GM12878 (cell line): Measurements from ENCODE around the gene GALNT18. TPM values are rescaled to one million over a fixed set of nuclear protein-coding genes. Genes with fewer than 3 reads are reported as not detected.

Experiments
- ATAC-seq: fragments of 200-7000 bp; cut with Tn5 transposase; 3 replicates; pipeline ENCODE4 v1.9.1; 2020; ENCODE audit warnings: mild to moderate bottlenecking, moderate library complexity
- BruUV-seq: library from RNA; stranded (reverse); fragments of 400-500 nt; replicated peaks from 2 replicates; lab custom pipeline; 2021; lab: Mats Ljungman, UMichigan
- CTCF ChIA-PET: fragments of 300-600 bp; sonication (Branson Sonifier 250); formaldehyde crosslinking; extraction: SDS; loops from one replicate; lab custom pipeline; 2021; ENCODE audit warnings: inconsistent platforms; lab: Yijun Ruan, JAX
- POLR2A ChIA-PET: fragments of 350-600 bp; formaldehyde crosslinking; extraction: SDS; loops from one replicate; lab custom pipeline; 2021; ENCODE audit warnings: inconsistent platforms; lab: Charles Lee
- RAD21 ChIA-PET: fragments of 300-600 bp; sonication (Branson Sonifier 250); formaldehyde crosslinking; loops from one replicate; lab custom pipeline; 2023; ENCODE audit warnings: antibody characterized with exemption; ENCODE audit not compliant: unreplicated experiment; lab: Charles Lee
- SMC1A ChIA-PET: fragments of 300-600 bp; sonication (Branson Sonifier 250); formaldehyde crosslinking; loops from one replicate; lab custom pipeline; 2023; ENCODE audit not compliant: unreplicated experiment, uncharacterized antibody; lab: Charles Lee
- DNase-seq: peaks from one replicate; pipeline ENCODE4 v3.0.0-alpha.2; 2011; ENCODE audit warnings: low read depth, low spot score
- FAIRE-seq: peaks from 3 replicates; lab custom pipeline; 2011; peaks lifted over from hg19 to GRCh38; lab: Jason Lieb, UNC
- H2AFZ ChIP-seq: 2 replicates; pipeline ENCODE4 v1.6.0; 2011; ENCODE audit warnings: low read depth, low read length, control low read depth; ENCODE audit not compliant: control insufficient read depth
- H3K27ac ChIP-seq: 2 replicates; pipeline ENCODE4 v1.5.1; 2011; ENCODE audit warnings: control low read depth; ENCODE audit not compliant: control insufficient read depth, insufficient read depth
- H3K27me3 ChIP-seq, 2 experiments: replicated peaks in 1 of 2; 2 replicates each; pipeline versions ENCODE4 v1.6.0 to v1.6.1; 2011; ENCODE audit warnings: low read length in 1 of 2; ENCODE audit not compliant: control insufficient read depth in 2 of 2, insufficient read depth in 2 of 2
- H3K36me3 ChIP-seq, 2 experiments: 2 replicates each; pipeline ENCODE4 v1.5.1; 2011; ENCODE audit warnings: low read length in 1 of 2; ENCODE audit not compliant: control insufficient read depth in 2 of 2, insufficient read depth in 2 of 2
- H3K4me1 ChIP-seq: 2 replicates; pipeline ENCODE4 v1.6.1; 2011; ENCODE audit warnings: mild to moderate bottlenecking, low read length, moderate library complexity, mixed read lengths; ENCODE audit not compliant: control insufficient read depth, insufficient read depth
- H3K4me2 ChIP-seq: 2 replicates; pipeline ENCODE4 v1.6.0; 2011; ENCODE audit warnings: control low read depth; ENCODE audit not compliant: control insufficient read depth, insufficient read depth
- H3K4me3 ChIP-seq: fragments of 200-600 bp; sonication (generic); 2 replicates; pipeline ENCODE4 v1.5.1; 2016
- H3K79me2 ChIP-seq: 2 replicates; pipeline ENCODE4 v1.6.0; 2011; ENCODE audit warnings: low read length; ENCODE audit not compliant: control insufficient read depth, insufficient read depth
- H3K9ac ChIP-seq: 2 replicates; pipeline ENCODE4 v1.8.0; 2011; ENCODE audit warnings: low read length, control low read depth, mixed read lengths; ENCODE audit not compliant: control insufficient read depth, insufficient read depth
- H3K9me3 ChIP-seq: replicated peaks from 3 replicates; pipeline ENCODE4 v1.5.1; 2011; ENCODE audit warnings: mild to moderate bottlenecking, low read length; ENCODE audit not compliant: control insufficient read depth, insufficient read depth
- H4K20me1 ChIP-seq: 2 replicates; pipeline ENCODE4 v1.6.0; 2011; ENCODE audit not compliant: control insufficient read depth, insufficient read depth
- MYB ChIP-seq: fragments of 150-350 bp; IDR thresholded peaks from 2 replicates; pipeline ENCODE4 v1.6.1; 2014; ENCODE audit warnings: mild to moderate bottlenecking, low read depth, low read length, borderline replicate concordance
- RAD51 ChIP-seq: fragments of 450-650 bp; IDR thresholded peaks from 2 replicates; pipeline ENCODE4 v1.6.1; 2016; ENCODE audit warnings: moderate library complexity, mild to moderate bottlenecking, inconsistent platforms
- TCF12 ChIP-seq: IDR thresholded peaks from 2 replicates; pipeline ENCODE4 v1.6.1; 2011; ENCODE audit warnings: low read depth, mild to moderate bottlenecking, low read length
- TCF3 ChIP-seq: IDR thresholded peaks from 2 replicates; pipeline ENCODE4 v1.6.1; 2012; ENCODE audit warnings: low read depth, mild to moderate bottlenecking, low read length, borderline replicate concordance; ENCODE audit not compliant: insufficient read depth
- YY1 ChIP-seq: IDR thresholded peaks from 2 replicates; pipeline ENCODE4 v1.6.1; 2011; ENCODE audit warnings: low read depth, mild to moderate bottlenecking, low read length
- ZBED1 ChIP-seq: IDR thresholded peaks from 2 replicates; pipeline ENCODE4 v1.6.1; 2016; ENCODE audit warnings: borderline replicate concordance
- ZNF274 ChIP-seq: IDR thresholded peaks from one replicate; pipeline ENCODE4 v1.8.0; 2011; ENCODE audit not compliant: insufficient read length, insufficient read depth
- ZZZ3 ChIP-seq: IDR thresholded peaks from 2 replicates; pipeline ENCODE4 v1.6.1; 2011; ENCODE audit warnings: low read depth; ENCODE audit not compliant: control insufficient read depth, insufficient read length
- WGBS: methylation state at CpG from one replicate; pipeline ENCODE4 v1.1.6; 2016; ENCODE audit warnings: low lambda C conversion rate; ENCODE audit not compliant: insufficient replicate concordance, insufficient coverage; ENCODE audit errors: missing lambda C conversion rate; 5-methylcytosine and 5-hydroxymethylcytosine counted together
- in situ Hi-C: fragments of 300-500 bp; cut with MboI; formaldehyde crosslinking; loops from 9 replicates; pipeline ENCODE4 v1.14.3; 2018; ENCODE audit warnings: mixed read lengths
- intact Hi-C: fragments of 100-400 bp; cut with micrococcal nuclease; formaldehyde crosslinking; loops from one replicate; pipeline ENCODE4 v1.14.2; 2022; ENCODE audit not compliant: unreplicated experiment
- polyA plus RNA-seq, 11 experiments: library from polyadenylated mRNA; depleted of rRNA in 4 of 11; unstranded in 6 of 11; stranded (reverse) in 5 of 11; fragments of >200 nt; fragmentation: Nextera tagmentation in 4 of 11; fragmentation: Illumina TruSeq in 1 of 11; extraction: Ambion mirVana in 4 of 11; extraction: Trizol in 1 of 11; gene quantifications; 1 replicate in 1 of 11; 2 replicates in 10 of 11; pipeline versions ENCODE4 v1.2.1 to v1.2.3, GENCODE V29; 2011 to 2016; ENCODE audit warnings: inconsistent platforms in 2 of 11, missing spikeins in 2 of 11, low read depth in 1 of 11
- total RNA-seq, 4 experiments: library from RNA; depleted of rRNA in 3 of 4; stranded (reverse); fragments of >200 nt in 3 of 4; fragmentation: Illumina TruSeq in 1 of 4; extraction: Trizol in 1 of 4; gene quantifications; 2 replicates each; pipeline versions ENCODE4 v1.2.1 to v1.2.3, GENCODE V29; 2013 to 2021
- TF ChIP-seq, protein P1 (sequence below): fragments of 450-650 bp; IDR thresholded peaks from 2 replicates; pipeline ENCODE4 v1.6.1; 2016; ENCODE audit warnings: mild to moderate bottlenecking, moderate library complexity, borderline replicate concordance
- TF ChIP-seq, protein P2 (sequence below): fragments of 450-650 bp; formaldehyde crosslinking; IDR thresholded peaks from 2 replicates; pipeline ENCODE4 v1.4.0; 2022; ENCODE audit warnings: mild to moderate bottlenecking, moderate library complexity
- TF ChIP-seq, protein P3 (sequence below): IDR thresholded peaks from 2 replicates; pipeline ENCODE4 v1.6.1; 2012; ENCODE audit warnings: low read depth, low read length, improper control_type of control experiment

Gene GALNT18
- total and polyA plus RNA-seq, 10 of the 15 experiments (the other 5 are each of a cell fraction or from before 2014, with no cell fraction given) = 1.2 to 14.2 (median 6.3) TPM

DNA sequence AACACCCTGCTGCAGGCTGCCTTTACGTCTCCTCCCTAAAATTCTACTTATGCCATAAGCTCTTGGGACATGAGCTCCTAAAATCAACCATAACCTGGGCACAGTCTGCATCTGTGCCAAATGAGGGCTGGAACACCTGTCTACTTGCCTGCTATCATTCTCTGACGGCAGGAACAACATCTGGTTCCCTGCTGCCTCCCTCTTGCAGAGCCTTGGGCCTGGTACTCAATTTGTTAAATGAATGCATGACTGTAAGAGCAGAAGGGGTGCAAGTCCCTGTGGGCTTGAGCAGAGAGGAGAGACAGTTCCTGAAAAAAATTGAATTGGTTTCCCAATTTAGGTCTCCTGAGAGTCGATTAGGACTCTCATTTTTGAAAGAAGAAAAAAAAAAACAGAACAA, 202.1 kb downstream of the GALNT18 start:
- no peak for DNase-seq
- Histone ChIP-seq H3K79me2 (no peaks in the 10 kb centered on the region), H4K20me1 (no peaks in the 10 kb centered on the region), H3K27me3 (no peaks in the 10 kb centered on the region), H3K4me1 (peaks cover 8% of the 10 kb centered on the region), H3K4me2 (no peak overlapping the region), H3K9ac (no peak overlapping the region), H3K36me3 (no peaks in the 10 kb centered on the region; a peak in 3 of 4 replicates), H2AFZ (no peak overlapping the region), H3K9me3 (no peaks in the 10 kb centered on the region), H3K27ac (no peak overlapping the region), H3K4me3 (no peak overlapping the region)
- BruUV-seq = no TSS peak
- RAD21 ChIA-PET = no interaction called here
- CTCF ChIA-PET = no interaction called here
- TF ChIP-seq MYB = no peak
- TF ChIP-seq, protein P1, sequence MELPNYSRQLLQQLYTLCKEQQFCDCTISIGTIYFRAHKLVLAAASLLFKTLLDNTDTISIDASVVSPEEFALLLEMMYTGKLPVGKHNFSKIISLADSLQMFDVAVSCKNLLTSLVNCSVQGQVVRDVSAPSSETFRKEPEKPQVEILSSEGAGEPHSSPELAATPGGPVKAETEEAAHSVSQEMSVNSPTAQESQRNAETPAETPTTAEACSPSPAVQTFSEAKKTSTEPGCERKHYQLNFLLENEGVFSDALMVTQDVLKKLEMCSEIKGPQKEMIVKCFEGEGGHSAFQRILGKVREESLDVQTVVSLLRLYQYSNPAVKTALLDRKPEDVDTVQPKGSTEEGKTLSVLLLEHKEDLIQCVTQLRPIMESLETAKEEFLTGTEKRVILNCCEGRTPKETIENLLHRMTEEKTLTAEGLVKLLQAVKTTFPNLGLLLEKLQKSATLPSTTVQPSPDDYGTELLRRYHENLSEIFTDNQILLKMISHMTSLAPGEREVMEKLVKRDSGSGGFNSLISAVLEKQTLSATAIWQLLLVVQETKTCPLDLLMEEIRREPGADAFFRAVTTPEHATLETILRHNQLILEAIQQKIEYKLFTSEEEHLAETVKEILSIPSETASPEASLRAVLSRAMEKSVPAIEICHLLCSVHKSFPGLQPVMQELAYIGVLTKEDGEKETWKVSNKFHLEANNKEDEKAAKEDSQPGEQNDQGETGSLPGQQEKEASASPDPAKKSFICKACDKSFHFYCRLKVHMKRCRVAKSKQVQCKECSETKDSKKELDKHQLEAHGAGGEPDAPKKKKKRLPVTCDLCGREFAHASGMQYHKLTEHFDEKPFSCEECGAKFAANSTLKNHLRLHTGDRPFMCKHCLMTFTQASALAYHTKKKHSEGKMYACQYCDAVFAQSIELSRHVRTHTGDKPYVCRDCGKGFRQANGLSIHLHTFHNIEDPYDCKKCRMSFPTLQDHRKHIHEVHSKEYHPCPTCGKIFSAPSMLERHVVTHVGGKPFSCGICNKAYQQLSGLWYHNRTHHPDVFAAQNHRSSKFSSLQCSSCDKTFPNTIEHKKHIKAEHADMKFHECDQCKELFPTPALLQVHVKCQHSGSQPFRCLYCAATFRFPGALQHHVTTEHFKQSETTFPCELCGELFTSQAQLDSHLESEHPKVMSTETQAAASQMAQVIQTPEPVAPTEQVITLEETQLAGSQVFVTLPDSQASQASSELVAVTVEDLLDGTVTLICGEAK = no peak
- TF ChIP-seq TCF12 = no peak
- TF ChIP-seq YY1 = no peak
- TF ChIP-seq, protein P2, sequence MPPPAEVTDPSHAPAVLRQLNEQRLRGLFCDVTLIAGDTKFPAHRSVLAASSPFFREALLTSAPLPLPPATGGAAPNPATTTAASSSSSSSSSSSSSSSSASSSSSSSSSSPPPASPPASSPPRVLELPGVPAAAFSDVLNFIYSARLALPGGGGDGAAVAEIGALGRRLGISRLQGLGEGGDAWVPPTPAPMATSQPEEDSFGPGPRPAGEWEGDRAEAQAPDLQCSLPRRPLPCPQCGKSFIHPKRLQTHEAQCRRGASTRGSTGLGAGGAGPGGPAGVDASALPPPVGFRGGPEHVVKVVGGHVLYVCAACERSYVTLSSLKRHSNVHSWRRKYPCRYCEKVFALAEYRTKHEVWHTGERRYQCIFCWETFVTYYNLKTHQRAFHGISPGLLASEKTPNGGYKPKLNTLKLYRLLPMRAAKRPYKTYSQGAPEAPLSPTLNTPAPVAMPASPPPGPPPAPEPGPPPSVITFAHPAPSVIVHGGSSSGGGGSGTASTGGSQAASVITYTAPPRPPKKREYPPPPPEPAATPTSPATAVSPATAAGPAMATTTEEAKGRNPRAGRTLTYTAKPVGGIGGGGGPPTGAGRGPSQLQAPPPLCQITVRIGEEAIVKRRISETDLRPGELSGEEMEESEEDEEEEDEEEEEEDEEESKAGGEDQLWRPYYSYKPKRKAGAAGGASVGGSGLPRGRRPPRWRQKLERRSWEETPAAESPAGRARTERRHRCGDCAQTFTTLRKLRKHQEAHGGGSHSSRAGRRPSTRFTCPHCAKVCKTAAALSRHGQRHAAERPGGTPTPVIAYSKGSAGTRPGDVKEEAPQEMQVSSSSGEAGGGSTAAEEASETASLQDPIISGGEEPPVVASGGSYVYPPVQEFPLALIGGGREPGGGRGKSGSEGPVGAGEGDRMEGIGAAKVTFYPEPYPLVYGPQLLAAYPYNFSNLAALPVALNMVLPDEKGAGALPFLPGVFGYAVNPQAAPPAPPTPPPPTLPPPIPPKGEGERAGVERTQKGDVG (CRISPR knock-in tag) = no peak
- TF ChIP-seq ZNF274 = no peak
- no peak for TF ChIP-seq TCF3
- TF ChIP-seq, protein P3, sequence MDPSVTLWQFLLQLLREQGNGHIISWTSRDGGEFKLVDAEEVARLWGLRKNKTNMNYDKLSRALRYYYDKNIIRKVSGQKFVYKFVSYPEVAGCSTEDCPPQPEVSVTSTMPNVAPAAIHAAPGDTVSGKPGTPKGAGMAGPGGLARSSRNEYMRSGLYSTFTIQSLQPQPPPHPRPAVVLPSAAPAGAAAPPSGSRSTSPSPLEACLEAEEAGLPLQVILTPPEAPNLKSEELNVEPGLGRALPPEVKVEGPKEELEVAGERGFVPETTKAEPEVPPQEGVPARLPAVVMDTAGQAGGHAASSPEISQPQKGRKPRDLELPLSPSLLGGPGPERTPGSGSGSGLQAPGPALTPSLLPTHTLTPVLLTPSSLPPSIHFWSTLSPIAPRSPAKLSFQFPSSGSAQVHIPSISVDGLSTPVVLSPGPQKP = no peak
- no peak for TF ChIP-seq ZBED1
- TF ChIP-seq RAD51 = no peak
- no peak for TF ChIP-seq ZZZ3
- intact Hi-C loops (no loop called here), in situ Hi-C loops (no loop called here)
- FAIRE-seq = no peak
- 68% methylated on average over 3 of the region's 3 CpGs for WGBS
- POLR2A ChIA-PET = interaction anchor here (0.7 kb wide), 1 partner anchor 59 kb away, joined by 7 read pairs; no protein-coding TSS in a partner anchor
- SMC1A ChIA-PET = interaction anchor here (0.7 kb wide), 1 partner anchor 163 kb away, joined by 3 read pairs; no protein-coding TSS in a partner anchor
- ATAC-seq = no peak
